Glomerular visceral epithelial cell (primary cell): ENCODE data around the gene STOX1.
"Not testable (repeated sequence)": the region's sequence is repeated elsewhere in the genome, so short reads cannot be mapped to it uniquely, and the experiment has no call there.

ENCODE experiments used
- DNase-seq: peaks from one replicate; pipeline ENCODE4 v3.0.0-alpha.2; 2016; ENCODE audit errors: extremely low spot score

The STOX1 gene

DNA sequence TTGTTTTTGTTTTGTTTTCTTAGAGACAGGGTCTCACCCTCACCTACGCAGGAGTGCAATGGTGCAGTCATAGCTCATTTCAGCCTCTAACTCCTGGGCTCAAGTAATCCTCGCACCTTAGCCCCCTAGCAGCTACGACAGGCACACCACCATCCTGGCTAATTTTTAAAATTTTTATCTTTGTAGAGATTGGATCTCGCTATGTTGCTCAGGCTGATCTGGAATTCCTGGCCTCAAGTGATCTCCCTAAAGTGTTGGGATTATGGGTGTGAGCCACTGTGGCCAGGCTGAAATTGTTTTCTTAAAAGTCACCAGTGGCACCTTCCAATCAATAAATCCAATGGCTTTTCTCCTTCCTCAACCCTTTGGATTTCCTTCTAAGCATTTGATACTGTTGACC, 52.9 kb downstream of the STOX1 start:
- DNase-seq: no peak

DNA sequence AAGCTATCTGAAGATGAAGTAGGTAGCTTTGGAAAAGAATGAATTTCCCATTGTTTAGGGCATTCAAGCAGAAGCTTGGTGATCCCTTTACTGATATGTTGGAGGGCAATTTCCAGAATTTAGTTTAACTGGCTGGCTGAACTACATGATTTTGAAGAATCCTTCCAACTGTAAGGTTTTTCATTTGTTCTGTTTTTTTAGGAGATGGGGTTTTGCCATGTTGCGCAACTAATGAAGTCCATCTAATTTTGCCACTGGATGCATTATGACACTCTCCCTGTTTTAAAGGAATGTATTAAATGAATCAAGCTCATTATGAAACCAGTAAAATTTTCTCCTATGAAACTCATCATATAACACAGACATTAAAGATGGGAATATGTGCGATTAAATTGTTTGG, 67.7 kb downstream of the STOX1 start:
- no peak for DNase-seq

DNA sequence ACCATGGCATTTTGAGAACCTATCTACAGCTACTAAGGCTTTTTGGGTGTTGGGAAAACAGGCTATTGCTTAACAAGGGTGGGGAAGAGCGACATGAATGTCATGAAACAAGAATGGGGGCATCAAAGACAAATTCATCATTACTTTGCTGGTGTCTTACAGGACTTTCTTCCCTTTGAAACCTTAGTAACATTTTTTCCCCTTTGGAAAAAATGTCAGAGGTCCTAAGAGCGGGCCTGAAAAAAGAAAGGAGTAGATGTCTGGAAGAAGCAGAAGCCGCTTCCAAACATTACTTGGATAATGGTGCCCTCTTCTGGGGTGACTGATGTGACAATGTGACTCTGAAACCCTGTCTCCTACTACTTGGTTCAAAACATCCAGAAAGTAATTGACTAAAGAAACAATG, 70.0 kb downstream of the STOX1 start:
- DNase-seq: peak; percentile 76

DNA sequence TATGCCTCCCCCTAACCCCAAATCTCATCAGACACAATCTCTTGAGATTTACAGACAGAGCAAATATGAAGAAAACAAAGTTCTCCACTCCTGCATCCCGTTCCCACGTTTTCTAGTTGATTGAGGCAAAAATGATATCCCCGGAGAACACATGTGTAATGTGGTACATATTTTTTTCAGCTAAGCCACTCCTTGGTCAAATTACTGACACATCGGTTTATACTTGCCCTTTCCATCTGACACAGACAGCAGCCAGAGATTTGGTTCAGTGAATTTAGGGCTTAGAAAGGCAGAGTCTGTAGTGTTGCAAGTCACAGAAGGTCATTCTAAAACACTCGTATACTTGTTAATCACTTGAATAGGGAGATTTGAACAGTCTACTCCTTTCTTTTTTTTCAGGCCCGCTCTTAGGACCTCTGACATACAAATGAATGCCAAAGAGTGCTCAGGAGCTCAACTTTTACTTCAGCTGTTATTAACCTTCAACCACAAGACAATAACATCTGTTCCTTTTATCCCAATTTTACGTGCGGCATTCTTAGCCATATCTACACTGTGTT, 71.9 kb downstream of the STOX1 start:
- DNase-seq: no peak

DNA sequence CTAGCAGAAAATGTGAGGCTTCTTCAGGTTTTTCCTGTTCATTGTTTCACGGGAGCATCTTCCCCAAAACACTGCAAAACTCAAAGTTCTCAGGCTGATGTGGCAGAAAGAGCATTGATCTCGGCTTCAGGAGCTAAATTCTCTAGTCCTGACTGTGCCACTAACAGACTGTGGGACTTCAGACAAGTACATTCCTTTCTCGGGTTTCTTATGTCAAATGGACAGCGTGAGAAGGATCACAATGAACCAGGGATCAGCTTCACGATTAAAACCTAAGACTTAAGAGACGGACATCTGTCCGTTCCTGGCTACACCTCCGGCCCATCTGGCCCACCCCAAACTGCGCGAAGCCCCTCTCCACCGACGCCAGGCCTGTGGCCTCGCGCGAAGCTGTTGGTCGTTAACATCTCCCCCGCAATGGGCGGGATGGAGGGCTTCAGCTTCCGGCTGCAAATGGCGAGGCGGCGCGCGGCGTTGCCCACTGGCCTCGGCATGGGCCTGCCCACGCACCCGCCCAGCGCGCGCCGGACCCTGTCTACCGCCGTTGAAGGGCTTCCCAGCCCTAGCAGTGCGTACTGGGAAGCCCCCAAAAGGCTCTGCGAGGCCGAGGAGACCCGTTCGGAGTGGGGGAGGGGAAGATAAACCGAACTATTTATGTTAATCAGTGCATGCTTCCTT, 73.2 kb downstream of the STOX1 start:
- DNase-seq: no peak

DNA sequence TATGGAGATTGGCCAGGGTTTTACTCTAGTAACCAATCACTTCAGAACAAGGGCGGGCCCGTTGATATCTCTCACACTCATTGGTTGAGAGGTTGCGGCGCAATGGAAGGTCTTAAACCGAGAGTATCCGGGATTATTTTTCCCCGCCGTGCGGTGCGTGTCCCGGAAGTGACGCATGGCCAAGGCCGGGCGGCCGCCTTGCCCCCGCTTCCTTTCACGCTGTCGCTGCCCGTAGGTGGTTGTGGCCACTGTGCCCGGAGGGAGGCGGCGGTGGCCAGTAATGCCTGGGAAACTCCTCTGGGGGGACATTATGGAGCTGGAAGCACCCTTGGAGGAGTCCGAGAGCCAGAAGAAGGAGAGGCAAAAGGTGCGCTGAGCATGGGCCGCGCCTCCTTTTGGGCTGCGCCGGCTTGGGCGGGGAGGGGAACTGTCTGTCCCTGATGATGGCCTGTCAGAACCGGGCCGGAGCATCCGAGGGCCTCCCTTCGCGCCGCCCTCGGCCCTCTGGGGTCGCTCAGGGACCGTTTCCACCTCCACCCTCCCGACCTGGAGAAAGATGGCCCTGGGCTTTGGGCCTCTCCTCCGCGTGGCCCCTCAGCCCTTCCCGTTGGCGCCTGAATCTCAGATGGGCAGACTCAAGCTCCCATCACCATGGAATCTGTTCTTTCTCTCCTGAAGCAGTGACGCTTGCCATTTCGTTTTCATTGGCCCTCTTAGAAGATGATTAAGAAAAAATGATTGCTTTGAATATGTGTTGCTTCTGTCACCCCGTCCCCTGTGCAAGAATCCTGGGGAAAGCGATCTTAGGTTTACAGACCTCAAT, 74.0 kb downstream of the STOX1 start, which contains the start of gene DDX50:
Gene DDX50 (plus strand): TSS at position 211 of the 823 bp plus-strand sequence. CDS start 70 bp downstream, at position 281.
- DNase-seq: peak; percentile 98

DNA sequence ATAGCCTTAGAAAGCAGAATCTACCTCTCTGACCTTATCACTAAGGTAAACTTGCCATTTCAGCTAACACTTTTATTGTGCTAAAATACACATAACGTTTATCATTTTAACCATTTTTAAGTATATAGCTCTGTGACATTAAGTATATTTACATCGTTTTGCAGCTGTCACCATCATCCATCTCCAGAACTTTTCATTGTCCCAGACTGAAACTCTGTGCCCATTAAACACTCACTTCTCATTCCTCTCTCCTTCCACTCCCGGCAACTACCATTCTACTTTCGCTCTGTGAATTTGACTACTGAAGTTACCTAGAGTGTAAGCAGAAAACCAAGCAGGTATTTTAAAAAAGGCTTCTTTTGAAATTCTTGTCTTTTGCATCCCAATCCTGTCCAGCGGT, 75.1 kb downstream of the STOX1 start:
- DNase-seq: no peak

DNA sequence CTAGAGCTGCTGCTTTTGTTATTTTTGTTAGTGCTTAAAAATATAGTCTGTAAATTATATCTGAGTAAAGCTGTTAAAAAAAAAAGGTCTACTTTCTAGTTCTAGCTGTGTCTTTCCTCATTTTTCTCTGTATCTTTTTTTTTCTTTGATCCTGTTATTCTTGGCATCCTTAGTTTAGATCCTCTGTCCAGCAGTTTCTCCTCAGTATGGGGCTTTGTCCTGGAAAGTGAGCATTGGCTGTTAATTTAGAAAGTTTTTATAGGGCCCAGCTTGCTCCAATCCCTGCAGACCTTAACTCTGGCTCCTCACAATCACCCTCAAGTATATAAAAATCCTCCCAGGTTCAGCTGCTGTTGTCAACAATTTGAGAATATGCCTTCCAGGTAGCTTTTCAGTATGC, 97.3 kb downstream of the STOX1 start:
- no peak for DNase-seq

DNA sequence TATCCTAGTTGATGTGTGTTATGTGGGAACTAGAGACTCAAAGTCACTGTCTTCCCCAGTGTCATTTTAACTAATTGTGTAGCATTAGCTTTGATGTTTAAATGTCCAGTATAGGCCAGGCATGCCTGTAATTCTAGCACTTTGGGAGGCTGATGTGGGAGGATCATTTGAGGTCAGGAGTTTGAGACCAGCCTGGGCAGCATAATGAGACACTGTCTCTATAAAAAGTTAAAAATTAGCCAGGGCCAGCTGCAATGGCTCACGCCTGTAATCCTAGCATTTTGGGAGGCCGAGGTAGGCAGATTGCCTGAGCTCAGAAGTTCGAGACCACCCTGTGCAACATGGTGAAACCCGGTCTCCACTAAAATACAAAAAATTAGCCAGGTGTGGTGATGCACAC, 98.2 kb downstream of the STOX1 start:
- DNase-seq: no peak

DNA sequence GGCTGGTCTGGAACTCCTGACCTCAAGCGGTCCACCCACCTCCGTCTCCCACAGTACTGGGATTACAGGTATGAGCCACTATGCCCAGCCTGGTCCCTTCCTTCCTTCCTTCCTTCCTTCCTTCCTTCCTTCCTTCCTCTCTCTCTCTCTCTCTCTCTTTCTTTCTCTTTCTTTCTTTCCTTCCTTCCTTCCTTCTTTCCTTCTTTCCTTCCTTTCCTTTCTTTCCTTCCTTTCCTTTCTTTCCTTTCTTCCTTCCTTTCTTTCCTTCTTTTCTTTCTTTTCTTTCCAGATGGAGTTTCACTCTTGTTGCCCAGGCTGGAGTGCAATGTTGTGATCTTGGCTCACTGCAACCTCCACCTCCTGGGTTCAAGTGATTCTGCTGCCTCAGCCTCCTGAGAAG, 101.8 kb downstream of the STOX1 start:
- not testable (repeated sequence) for DNase-seq

DNA sequence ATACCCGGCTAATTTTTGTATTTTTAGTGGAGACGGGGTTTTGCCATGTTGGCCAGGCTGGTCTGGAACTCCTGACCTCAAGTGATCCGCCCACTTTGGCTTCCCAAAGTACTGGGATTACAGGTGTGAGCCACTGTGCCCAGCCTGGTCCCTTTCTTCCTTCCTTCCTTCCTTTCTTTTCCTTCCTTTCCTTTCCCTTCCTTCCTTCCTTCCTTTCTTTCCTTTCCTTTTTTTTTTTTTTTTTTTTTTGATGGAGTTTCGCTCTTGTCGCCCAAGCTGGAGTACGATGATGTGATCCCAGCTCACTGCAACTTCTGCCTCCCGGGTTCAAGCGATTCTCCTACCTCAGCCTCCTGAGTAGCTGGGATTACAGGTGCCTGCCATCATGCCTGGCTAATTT, 102.6 kb downstream of the STOX1 start:
- not testable (repeated sequence) for DNase-seq

DNA sequence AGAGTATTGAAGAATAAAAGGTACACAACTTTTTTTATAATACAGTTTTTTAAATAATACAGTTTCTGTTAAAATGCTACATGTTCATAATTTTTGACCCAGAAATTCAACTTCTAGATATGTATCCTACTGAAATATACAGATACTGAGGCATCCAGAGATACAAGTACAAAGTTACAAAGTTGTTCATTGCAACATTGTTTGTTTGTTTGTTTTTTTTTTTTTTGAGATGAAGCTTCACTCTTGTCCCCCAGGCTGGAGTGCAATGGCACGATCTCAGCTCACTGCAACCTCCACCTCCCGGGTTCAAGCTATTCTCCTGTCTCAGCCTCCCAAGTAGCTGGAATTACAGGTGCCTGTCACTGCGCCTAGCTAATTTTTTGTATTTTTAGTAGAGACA, 105.5 kb downstream of the STOX1 start:
- not testable (repeated sequence) for DNase-seq

DNA sequence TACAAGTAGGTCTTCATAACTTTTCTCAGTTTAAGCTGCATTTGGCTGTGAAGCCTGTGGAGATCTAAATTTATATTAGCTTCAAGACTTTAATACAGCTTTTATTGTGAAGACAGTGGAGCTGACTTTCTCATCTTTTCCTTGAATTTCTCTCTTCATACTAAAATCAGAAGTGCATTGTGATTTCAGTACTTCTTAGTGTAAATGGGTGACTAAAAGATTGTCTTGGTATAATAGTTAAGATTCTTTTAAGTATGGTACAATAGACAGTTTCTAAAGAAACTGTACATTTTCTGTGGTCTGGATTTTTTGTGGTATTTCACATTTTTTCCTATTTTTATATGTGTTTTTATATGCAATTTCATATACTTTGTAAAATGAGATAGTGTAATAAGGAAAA, 107.7 kb downstream of the STOX1 start:
- DNase-seq: no peak

DNA sequence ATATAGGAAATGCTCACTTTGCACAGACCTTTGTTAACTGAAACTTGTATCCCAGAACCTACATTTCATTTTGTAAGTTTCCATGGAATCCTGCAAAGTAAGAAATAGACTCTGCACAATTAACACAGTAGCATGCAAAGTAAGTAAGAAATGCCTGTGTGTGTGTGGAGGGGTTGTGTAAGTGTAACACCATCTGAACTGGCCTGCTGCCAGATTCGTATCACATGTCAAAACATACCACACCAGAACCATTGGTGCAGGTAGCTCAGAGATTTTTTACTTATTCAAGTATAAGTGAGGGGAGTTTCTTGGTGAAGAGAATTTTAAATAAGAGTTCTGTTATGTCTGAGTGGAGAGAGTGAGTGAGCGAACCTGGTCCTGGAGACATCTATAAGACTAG, 110.8 kb downstream of the STOX1 start:
- DNase-seq: peak; percentile 15

DNA sequence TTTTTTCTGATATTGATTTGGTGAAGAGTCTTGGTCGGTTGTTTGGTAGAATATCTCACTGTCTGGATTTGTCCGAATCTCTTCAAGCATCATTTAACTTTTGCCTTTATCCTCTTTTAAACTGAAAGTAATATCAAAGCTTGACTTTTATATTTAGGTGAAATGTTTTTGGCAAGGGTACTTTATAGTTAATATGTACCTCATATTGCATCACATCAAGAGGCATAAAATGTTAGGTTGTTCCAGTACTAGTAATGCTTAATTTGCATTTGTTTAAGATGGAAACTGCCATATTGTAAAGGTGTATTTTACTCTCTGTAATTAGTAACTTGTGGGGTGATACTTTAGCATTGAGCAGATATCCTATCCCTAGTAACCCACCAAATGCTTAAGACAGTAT, 111.6 kb downstream of the STOX1 start:
- no peak for DNase-seq

DNA sequence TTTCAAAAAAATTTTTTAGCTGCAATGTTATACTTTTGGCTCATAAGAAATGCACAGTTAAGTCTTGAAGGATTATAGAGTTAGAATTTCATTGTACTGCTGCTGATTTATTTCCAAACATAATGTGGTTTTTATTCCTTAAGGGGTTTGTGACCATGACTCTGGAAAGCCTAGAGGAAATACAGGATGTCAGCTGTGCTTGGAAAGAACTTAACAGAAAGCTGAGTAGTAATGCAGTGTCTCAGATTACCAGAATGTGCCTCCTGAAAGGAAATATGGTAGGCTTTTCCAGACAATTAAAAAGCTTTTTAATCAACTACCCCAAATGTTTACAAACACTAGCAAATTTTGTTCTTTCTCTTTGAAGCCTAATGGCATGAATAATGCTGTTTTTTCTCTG, 113.6 kb downstream of the STOX1 start:
- DNase-seq: not testable (repeated sequence)
